BE2C (cell line): Measurements from ENCODE around the gene WDR53. TPM values are rescaled to one million over a fixed set of nuclear protein-coding genes. Genes with fewer than 3 reads are reported as not detected.
"Not testable (repeated sequence)": the region's sequence is repeated elsewhere in the genome, so short reads cannot be mapped to it uniquely, and the experiment has no call there.

ENCODE experiments used
- DNase-seq: peaks from one replicate; pipeline ENCODE4 v3.0.0-alpha.2; 2020
- H3K27me3 ChIP-seq: fragments of 250-450 bp; sonication (Bioruptor Pico); 2 replicates; pipeline ENCODE4 v1.5.1; 2020; ENCODE audit warnings: mild to moderate bottlenecking
- H3K36me3 ChIP-seq: fragments of 250-450 bp; sonication (Bioruptor Pico); 2 replicates; pipeline ENCODE4 v1.5.1; 2020; ENCODE audit warnings: mild to moderate bottlenecking
- H3K4me1 ChIP-seq: fragments of 250-450 bp; sonication (Bioruptor Pico); 2 replicates; pipeline ENCODE4 v1.5.1; 2020
- H3K4me3 ChIP-seq: 2 replicates; pipeline ENCODE4 v1.5.1; 2011; ENCODE audit warnings: low read depth, low read length
- H3K9me3 ChIP-seq: fragments of 250-450 bp; sonication (Bioruptor Pico); 2 replicates; pipeline ENCODE4 v1.5.1; 2020
- polyA plus RNA-seq: library from polyadenylated mRNA; unstranded; fragments of >200 nt; gene quantifications from one replicate; pipeline ENCODE4 v1.2.1, GENCODE V29; 2012; ENCODE audit warnings: low read depth, missing spikeins; ENCODE audit not compliant: insufficient read length, insufficient read depth
- TF ChIP-seq, protein P1 (sequence below): IDR thresholded peaks from 2 replicates; pipeline ENCODE4 v1.5.1; 2012; ENCODE audit warnings: mild to moderate bottlenecking, low read depth, low read length

WDR53 gene
- polyA plus RNA-seq = 33.6 TPM

DNA sequence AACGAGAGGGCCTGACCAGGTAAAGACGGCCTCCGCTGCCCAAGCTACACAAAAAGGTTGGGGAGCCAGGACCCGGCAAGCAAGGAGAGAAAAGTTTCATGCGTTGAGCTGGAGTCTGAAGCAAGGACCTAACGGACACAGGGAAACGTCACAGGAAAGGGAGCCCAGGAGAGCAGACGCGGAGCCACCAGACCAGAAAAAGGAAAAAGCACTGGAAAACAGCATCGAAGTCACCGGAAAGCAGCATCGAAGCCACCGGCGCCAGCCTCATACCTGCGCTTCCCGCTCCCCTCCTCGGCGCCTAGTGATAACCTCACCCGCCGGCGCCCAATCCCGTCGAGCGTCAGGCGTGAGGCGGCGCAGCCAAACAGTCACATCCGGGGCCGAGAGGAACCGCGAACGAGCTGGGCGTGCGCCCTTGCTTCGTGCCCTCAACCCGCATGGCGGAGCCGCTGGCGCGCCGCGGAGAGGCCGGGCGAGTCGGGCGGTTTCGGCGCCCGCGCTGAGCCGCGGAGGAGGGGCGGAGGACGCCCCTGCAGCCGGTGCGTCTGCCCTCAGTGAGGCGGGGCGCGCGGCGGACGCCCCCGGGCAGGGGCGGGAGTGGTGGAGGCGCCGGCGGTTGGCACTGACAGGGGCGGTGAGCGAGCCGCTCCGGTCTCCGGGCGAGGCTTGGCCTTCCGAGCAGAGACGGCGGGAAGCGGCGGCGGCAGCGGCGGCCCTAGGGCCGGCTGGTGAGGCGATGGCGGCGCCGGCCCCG is at the start of gene WDR53, which contains the start of gene FBXO45:
Gene WDR53 (minus strand): TSS at position 309 of the 757 bp plus-strand sequence. CDS start 7,079 bp downstream, outside the sequence.
Gene FBXO45 (plus strand): TSS at position 415 of the 757 bp plus-strand sequence. CDS start 325 bp downstream, at position 740.
- TF ChIP-seq, protein P1, sequence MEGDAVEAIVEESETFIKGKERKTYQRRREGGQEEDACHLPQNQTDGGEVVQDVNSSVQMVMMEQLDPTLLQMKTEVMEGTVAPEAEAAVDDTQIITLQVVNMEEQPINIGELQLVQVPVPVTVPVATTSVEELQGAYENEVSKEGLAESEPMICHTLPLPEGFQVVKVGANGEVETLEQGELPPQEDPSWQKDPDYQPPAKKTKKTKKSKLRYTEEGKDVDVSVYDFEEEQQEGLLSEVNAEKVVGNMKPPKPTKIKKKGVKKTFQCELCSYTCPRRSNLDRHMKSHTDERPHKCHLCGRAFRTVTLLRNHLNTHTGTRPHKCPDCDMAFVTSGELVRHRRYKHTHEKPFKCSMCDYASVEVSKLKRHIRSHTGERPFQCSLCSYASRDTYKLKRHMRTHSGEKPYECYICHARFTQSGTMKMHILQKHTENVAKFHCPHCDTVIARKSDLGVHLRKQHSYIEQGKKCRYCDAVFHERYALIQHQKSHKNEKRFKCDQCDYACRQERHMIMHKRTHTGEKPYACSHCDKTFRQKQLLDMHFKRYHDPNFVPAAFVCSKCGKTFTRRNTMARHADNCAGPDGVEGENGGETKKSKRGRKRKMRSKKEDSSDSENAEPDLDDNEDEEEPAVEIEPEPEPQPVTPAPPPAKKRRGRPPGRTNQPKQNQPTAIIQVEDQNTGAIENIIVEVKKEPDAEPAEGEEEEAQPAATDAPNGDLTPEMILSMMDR = no peak
- Histone ChIP-seq H3K27me3 (no peaks in the 10 kb centered on the region), H3K4me3 (peak within 1 kb of the TSS; percentile 100), H3K4me1 (no peaks in the 10 kb centered on the region), H3K36me3 (no peaks in the 10 kb centered on the region), H3K9me3 (no peaks in the 10 kb centered on the region)
- DNase-seq = peak; percentile 96

DNA sequence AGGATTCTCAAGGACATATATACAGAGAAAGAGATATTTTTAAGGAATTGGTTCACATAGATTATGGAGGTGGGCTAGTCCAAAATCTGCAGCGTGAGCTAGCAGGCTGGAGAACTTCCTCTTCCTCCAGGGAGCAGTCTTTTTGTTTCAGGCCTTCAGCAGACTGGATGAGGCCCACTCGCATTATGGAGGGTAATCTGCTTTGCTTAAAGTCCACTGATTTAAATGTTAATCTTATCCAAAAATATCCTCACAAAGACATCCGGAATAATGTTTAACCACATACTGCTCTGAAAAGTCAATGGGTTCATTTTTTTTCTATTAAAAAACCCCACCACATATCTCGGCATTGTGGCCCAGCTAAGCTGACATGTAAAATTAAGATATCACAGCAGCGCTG is 48.9 kb upstream of the WDR53 start:
- TF ChIP-seq, protein P1 = no peak
- H3K4me1 ChIP-seq = peaks cover 3% of the 10 kb centered on the region
- no peaks in the 10 kb centered on the region for H3K9me3 ChIP-seq
- DNase-seq = no peak
- no peaks in the 10 kb centered on the region for H3K36me3 ChIP-seq
- no peaks in the 10 kb centered on the region for H3K27me3 ChIP-seq
- no peak overlapping the region for H3K4me3 ChIP-seq

DNA sequence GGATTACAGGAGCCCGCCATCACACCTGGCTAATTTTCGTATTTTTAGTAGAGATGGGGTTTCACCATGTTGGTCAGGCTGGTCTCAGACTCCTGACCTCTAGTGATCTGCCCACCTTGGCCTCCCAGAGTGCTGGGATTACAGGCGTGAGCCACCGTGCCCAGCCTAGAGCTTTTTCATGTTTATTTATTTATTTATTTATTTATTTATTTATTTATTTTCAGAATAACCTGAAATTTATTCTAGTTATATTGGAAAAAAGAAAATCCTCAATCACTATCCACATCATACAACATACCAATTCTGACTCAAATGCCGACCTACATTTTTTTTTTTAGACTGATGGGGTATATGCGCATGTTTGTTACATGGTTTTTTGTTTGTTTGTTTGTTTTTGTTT is 46.9 kb upstream of the WDR53 start:
- H3K36me3 ChIP-seq, H3K27me3 ChIP-seq, DNase-seq, H3K9me3 ChIP-seq, H3K4me1 ChIP-seq, H3K4me3 ChIP-seq: not testable (repeated sequence)

DNA sequence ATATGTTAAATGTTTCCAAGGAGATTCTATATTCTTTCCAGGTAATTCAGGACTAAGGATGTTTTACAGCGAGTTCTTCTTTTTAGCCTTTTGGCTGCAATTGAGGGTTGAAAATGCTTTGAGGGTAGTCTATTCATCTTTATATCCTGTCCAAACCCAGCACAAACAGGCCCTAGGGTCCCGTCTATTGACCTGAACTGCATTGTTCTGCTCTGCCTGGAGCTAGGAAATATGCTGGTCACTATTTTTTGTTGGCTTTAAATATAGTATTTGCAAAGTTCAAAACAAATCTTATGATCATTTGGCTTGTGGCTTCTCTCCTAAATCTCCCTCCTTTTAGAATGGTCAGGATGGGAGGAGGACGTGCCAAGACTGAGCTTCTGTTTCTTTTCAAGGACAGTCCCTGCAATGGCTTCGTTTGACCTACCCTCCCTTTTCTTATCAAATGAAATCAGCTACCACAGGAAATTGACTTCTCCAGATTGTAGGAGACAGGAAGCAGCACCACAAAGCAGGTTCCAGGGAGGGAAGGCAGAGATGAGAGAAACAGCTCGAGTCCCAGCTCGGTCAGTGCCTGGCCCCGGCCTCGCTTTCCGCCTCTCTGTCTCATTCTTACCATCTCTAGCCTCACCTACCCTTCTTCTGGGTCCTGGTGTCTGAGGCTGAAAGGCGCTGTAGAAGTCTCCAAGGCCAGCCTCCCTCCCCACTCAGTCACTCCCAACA is 43.6 kb upstream of the WDR53 start:
- H3K4me3 ChIP-seq = no peak overlapping the region
- H3K36me3 ChIP-seq = no peaks in the 10 kb centered on the region
- H3K4me1 ChIP-seq = peaks cover 8% of the 10 kb centered on the region
- TF ChIP-seq, protein P1 = no peak
- no peaks in the 10 kb centered on the region for H3K27me3 ChIP-seq
- no peak for DNase-seq
- H3K9me3 ChIP-seq = no peaks in the 10 kb centered on the region

DNA sequence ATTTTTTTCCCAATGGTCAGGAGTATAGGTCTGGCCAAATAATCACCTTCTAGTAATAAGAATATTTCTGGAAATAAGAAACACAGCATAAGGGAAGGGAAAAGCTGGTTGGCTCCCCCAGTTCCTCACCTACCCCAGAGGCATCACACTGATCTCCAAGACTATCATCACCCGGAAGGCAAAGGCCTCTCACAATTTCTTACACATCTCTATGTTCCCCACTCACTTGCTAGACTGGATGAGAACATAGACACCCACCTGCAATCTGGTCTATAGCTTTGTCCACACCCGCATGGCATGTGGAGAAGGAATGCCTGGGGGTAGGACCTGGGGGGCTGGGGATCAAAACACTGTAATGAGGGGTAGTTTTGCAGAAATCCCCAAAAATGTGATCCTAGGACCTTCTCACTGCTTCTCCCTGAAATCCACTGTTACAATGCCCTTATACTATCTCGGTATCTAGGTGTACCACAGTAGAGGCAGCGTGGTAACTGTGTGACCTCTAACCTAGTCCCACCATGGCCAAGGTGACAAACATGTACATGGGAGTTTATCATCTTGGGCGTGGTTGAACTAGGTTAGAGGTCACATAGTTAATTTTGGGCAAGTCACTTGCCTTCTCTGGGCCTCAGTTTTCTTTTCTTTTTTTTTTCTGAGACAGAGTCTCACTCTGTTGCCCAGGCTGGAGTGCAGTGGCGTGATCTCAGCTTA is 41.6 kb upstream of the WDR53 start:
- H3K36me3 ChIP-seq = no peaks in the 10 kb centered on the region
- TF ChIP-seq, protein P1 = no peak
- H3K4me3 ChIP-seq = no peak overlapping the region
- H3K27me3 ChIP-seq = no peaks in the 10 kb centered on the region
- H3K9me3 ChIP-seq = no peaks in the 10 kb centered on the region
- DNase-seq = no peak
- peaks cover 8% of the 10 kb centered on the region for H3K4me1 ChIP-seq

DNA sequence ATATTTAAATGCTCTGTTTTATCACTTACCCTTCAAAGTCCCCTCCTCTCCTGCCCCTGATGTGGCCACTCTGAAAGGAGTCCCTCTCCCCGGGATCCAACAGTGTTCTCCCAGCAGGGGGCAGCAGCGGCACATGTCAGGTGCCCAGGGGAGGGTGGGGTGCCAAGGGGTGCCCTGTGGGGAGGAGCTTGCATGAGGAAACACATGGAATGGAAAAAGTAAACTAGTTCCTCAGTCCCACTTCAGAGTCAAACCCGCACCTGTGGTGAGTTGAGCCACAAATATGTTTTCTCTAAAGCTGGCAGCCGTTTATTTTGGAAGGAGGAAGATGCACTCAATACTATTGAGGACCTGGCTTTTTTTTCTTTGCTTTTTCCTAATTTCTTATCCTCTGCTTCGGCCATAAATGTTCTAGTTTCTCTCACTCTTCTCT is 41.0 kb upstream of the WDR53 start:
- Histone ChIP-seq H3K27me3 (no peaks in the 10 kb centered on the region), H3K9me3 (no peaks in the 10 kb centered on the region), H3K36me3 (no peaks in the 10 kb centered on the region), H3K4me3 (no peak overlapping the region), H3K4me1 (peaks cover 8% of the 10 kb centered on the region)
- TF ChIP-seq, protein P1 = peak; percentile 91
- peak; percentile 92 for DNase-seq
